ENCODE results near the gene ARHGEF1.
A peak's percentile ranks its signal among the peaks of the same experiment; 100 is the strongest.

The ARHGEF1 gene, protein sequence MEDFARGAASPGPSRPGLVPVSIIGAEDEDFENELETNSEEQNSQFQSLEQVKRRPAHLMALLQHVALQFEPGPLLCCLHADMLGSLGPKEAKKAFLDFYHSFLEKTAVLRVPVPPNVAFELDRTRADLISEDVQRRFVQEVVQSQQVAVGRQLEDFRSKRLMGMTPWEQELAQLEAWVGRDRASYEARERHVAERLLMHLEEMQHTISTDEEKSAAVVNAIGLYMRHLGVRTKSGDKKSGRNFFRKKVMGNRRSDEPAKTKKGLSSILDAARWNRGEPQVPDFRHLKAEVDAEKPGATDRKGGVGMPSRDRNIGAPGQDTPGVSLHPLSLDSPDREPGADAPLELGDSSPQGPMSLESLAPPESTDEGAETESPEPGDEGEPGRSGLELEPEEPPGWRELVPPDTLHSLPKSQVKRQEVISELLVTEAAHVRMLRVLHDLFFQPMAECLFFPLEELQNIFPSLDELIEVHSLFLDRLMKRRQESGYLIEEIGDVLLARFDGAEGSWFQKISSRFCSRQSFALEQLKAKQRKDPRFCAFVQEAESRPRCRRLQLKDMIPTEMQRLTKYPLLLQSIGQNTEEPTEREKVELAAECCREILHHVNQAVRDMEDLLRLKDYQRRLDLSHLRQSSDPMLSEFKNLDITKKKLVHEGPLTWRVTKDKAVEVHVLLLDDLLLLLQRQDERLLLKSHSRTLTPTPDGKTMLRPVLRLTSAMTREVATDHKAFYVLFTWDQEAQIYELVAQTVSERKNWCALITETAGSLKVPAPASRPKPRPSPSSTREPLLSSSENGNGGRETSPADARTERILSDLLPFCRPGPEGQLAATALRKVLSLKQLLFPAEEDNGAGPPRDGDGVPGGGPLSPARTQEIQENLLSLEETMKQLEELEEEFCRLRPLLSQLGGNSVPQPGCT

DNA sequence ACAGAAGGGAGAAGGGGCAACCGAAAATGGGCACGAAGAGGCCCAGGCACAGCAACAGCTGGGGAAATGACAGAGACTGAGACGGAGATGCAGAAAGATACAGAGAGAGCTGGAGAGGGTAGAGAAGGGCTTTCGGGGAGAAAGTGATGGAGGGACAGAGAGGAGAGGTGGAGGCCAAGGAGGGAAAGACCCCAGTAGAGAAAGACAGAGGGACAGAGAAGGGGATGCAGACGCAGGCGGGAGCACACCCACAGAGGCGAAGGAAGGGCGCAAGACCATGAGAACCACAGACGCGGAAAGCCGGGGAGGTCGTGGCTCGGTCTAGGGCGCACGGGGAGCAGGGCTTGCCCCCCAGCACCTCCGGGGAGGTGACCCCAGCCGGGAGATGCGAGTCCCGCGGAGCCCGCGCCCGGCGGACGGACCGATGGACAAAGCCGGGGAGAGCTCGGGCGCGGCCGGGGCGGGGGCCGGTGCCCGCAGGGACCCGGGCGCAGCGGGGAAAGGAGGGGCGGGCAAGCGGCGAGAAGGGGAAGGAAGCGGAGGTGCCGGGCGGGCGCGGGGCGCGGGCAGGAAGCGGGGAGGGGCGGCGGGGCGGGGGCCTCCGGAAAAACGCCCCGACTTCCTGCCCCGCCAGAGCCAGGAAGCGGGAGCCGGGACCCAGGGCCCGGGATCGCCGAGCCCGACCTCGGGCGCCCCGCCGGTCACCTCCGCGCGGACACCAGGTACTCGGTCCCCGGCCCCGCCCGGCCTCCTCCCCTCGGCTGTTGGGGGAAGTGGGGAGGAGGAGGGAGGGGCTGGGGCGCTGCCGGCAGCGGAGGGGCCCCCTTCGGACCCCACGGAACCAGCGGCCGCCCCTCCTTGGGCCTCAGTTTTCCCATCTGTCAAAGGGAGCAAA lies at the start of gene ARHGEF1:
Gene ARHGEF1 (plus strand): TSS at position 617 of the 895 bp plus-strand sequence. CDS start 4,899 bp downstream, outside the sequence.
- no peak for DNase-seq (ENCODE audit: low spot score)

DNA sequence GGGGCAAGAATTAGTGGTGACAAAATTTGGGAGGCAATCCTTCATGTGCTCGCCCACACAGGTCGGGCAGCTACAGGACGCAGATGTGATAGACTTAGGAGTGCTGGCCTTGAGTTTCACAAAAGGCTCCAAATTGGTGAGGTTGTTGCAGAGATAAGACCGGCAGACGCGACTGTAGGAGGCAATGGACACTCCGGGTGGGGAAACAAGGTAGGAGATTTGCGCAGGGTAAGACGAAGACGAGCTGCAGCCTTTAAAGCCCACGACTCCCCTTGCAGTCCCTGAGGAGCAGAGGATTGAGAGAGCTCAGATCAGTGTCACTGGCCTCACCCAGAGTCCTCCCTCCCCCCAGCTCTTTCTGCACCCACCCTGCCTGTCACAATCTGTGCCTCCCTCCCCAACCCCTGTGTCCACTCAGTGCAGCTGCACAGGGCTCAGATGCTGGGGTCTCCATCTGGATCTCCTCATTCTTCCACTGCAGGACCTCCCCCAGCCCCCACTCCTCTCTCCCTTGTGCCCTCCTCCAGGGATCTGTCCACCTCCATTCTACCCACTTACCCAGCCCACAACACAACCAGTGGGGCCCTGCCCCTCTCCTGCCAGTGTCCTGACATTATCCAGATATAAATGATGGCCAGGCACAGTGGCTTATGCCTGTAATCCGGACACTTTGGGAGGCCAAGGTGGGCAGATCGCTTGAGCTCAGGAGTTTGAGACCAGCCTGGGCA lies 44.8 kb upstream of the ARHGEF1 start:
- DNase-seq (ENCODE audit: low spot score): no peak

DNA sequence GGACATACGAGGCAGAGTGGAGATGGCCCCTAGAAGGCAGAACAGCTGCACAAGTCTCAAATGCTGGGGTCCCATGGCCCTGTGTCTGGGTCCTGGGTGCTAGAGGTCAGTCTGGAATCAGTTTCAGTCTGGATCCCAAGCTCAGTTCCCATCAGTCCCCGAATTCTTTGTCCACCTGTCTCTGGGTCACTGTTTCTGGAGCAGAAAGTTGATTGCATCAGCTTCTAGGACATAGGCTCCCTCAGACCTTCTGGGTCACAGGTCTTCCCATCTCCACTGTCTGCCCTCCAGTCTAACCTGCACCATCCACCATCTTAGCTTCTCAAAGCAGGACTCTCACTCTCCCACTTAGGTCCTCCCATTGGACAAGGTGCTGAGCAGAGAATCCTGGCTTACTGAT lies 43.8 kb upstream of the ARHGEF1 start:
- DNase-seq (ENCODE audit: low spot score): no peak

DNA sequence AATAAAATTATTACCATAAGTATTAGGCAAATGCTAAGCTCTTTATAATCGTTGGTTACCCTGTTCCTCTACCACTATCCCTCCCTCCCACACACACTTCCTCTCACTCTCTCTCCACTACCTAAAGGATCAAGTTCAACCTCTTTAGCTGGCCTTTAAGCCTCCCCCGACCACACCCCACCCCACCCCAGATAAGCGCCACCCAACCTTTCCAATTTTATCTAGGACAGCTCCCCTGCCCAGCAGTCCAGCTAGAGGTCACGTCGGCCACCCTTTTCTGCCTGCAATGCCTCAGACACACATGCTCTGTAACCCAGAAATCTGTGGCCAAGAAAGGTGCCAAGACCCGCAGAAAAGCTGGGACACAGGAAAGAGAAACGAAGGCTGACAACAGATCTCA lies 39.6 kb upstream of the ARHGEF1 start:
- DNase-seq (ENCODE audit: low spot score): no peak

DNA sequence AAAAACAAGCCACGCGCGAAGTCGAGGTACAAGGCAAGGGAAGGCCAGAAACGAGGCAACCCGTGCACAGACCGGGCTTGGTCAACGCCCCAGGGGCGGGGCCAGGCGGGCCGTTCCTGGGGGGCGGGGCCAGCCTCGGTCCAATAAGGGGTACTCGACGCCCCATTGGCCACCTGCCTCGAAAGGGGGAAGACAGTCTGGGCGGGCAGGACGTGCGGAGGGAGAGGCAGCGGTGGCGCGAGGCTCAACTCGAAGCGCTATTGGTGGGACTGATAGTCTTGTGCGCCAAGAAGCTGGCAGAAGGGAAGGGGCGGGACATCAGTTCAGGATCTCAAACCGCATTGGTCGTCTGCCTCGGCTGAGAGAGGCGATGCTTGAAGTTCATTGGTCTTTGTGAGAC lies 38.4 kb upstream of the ARHGEF1 start, which contains the start of gene LYPD4:
Gene LYPD4 (minus strand): TSS at position 83 of the 400 bp plus-strand sequence. CDS start 5,398 bp downstream, outside the sequence.
- DNase-seq (ENCODE audit: low spot score): no peak

DNA sequence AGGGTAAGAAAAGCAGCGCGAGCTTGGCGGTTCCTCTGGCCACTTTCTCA lies 38.2 kb upstream of the ARHGEF1 start, which contains the start of gene DMRTC2:
Gene DMRTC2 (plus strand): TSS at position 42 of the 50 bp plus-strand sequence. CDS start 2,387 bp downstream, outside the sequence.
- no peak for DNase-seq (ENCODE audit: low spot score)

DNA sequence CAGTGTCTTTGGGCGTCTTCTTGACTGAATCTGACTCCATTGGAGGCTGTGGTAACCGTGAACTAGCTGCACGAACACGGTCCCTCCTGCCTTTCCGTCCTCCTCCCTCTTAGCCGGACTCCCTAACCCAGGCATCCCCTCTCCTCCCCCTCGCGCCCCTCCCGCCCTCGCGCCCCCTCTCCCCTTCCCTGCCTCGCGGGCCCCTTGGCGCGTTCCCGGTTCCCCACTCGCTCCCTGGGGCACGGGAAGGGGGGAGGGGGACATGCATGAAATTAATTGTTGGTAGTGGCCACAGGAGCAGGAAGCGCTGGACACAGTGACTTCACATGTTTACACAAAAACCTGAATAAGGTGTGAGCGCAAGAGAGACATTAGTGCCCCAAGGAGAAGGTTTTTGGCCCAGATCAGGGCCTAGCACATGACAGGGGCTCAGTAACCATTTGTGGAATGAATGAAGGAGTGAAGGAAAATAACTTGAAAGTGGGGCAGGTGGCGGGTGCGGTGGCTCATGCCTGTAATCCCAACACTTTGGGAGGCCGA lies 37.9 kb upstream of the ARHGEF1 start:
- DNase-seq (ENCODE audit: low spot score): no peak

DNA sequence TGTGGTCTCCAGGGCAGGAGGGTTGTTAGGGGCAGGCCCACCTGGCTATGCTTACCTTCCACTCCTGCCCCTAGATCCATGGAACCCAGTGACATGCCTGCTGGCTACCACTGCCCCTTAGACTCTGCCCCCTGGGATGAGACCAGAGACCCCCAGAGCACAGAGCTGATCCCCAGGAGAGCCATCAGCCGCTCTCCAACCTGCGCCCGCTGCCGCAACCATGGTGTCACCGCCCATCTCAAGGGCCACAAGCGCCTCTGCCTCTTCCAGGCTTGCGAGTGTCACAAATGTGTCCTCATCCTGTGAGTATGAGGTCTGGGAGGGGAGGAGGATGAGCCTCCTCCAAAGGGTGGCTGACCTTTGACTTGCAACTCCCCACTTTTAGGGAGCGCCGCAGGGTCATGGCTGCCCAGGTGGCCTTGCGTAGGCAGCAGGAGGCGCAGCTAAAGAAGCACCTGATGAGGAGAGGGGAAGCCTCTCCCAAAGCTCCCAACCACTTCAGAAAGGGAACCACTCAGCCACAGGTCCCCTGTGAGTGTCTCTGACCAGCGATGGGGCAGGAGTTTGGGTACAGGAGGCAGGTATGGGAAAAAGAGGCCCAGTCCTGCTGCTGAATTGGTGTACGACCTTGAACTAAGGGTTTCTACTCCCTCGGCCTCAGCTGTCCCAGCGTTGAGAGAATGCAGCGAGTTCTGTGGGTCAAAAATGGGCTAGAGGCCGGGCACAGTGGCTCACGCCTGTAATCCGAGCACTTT lies 35.5 kb upstream of the ARHGEF1 start:
- DNase-seq (ENCODE audit: low spot score): no peak

DNA sequence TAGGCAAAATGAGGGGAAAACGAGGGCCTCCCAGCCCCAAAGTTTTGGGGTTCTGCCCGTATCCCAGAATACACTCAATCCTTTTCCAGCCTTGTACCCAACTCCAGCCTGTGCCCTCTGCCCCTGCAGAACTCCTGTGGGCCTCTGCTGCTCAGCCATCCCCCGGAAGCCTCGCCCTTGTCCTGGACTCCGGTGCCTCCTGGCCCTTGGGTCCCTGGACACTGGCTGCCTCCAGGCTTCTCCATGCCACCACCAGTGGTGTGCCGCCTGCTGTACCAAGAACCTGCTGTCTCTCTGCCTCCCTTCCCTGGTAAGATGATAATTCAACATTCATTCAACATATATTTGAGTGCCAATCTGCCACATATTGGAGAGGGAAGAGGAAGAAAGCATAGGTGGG lies 34.3 kb upstream of the ARHGEF1 start:
- DNase-seq (ENCODE audit: low spot score): no peak

DNA sequence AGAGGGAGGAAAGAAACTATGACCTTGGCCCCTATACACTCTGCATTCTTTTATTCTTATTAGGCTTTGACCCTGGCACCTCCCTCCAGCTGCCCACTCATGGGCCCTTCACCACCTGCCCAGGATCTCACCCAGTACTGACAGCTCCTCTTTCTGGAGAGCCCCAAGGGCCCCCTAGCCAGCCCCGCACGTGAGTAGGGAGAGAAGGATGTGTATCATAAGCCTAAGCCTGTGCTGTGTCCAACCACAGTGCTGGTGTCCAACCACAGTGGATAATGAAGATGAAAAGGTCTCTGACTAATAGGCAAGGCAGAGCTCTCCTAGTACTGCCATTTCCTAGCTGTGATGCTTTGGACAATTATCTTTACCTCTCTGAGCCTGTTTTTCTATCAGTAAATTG lies 33.9 kb upstream of the ARHGEF1 start:
- no peak for DNase-seq (ENCODE audit: low spot score)

DNA sequence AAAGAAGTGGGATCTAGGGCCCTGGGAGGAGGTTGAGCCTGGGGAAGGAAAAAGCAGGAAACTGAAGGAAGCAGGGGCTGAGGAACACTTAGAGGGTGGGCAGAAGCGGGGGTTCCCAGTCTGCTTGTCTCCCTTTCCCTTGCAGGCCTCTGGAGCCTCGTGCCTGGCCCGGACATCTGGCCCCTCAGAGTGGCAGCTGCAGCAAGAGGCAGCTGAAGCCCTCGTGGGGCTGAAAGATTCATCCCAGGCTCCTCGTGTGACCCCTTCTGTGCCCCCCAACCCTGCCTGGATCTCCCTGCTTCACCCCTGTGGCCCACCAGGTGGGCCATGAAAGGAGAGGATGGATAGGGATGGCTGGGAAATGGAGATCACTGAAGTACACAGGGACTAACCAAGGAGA lies 32.6 kb upstream of the ARHGEF1 start:
- no peak for DNase-seq (ENCODE audit: low spot score)

DNA sequence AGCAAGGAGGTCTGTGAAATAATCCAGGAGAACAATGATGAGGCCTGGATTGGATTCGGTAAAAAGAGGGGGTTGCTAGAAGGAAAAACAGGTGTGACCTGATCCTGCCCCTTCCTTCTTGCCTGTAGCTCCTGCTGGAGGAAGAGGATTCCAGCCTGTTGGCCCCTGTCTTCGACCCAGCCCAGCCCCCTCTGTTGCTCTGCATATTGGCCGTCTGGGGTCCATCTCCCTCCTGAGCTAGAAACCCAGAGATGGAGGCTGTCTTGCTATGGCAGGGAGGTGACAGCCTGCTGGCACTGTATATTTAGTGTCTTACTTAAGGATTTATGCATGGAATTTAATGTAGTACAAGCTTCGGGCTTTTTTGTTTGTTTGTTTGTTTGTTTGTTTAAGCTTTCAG lies 31.5 kb upstream of the ARHGEF1 start:
- DNase-seq (ENCODE audit: low spot score): no peak

DNA sequence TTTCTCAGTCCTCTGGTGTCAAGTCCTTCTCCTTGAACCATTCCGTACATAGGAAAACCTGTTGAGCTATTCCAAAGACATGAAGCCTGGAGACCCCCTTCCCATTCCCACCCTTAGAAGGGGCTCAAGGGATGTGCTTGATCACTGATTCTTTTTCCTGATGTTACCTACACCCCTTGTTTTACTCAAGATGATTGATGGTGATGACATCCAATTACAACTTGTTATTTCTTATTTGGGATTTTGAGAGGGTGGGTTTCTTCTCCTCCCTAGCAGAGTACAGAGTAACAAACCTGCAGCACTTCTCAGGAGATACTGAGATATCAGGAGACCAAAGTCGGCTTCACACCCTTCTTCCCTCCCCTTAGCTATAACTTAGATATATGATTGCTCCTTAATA lies 29.6 kb upstream of the ARHGEF1 start:
- DNase-seq (ENCODE audit: low spot score): no peak

DNA sequence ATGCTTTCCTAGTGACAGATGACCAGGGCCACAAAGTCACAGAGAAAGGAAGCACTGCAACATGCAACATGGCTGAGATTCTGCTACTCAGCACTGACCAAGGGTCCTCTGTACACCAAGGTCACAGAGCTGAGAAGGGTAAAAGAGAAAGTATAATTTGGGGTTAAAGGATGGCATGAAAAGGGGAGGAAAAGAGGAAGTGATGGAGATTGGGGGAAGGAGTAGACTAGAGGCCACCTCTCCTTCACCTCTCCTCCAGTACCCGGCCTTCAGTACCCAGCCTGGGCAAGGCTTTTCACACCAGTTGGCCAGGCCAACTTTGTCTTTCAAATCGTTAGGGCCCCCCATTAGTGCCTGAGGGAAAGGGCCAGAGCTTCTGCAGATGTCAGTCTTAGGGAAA lies 29.2 kb upstream of the ARHGEF1 start:
- no peak for DNase-seq (ENCODE audit: low spot score)

DNA sequence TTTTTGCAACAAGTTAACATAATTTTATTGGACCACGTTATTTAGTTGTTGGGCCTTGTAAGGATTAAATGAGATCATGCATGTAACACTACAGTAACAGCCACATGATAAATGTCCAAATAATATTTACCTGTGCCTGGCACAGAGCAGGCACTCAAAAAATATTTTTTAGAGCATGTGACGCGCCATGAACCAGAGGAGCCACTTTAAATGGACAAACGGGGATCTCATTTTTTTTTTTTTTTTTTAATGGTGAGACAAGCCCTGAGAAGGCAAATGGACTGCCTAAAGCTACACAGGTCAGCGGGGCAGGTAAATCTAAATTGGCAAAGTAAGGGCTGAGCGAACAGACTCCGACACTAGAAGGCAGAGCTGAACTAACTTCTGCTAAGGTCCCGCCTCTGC lies 23.8 kb upstream of the ARHGEF1 start:
- no peak for DNase-seq (ENCODE audit: low spot score)

DNA sequence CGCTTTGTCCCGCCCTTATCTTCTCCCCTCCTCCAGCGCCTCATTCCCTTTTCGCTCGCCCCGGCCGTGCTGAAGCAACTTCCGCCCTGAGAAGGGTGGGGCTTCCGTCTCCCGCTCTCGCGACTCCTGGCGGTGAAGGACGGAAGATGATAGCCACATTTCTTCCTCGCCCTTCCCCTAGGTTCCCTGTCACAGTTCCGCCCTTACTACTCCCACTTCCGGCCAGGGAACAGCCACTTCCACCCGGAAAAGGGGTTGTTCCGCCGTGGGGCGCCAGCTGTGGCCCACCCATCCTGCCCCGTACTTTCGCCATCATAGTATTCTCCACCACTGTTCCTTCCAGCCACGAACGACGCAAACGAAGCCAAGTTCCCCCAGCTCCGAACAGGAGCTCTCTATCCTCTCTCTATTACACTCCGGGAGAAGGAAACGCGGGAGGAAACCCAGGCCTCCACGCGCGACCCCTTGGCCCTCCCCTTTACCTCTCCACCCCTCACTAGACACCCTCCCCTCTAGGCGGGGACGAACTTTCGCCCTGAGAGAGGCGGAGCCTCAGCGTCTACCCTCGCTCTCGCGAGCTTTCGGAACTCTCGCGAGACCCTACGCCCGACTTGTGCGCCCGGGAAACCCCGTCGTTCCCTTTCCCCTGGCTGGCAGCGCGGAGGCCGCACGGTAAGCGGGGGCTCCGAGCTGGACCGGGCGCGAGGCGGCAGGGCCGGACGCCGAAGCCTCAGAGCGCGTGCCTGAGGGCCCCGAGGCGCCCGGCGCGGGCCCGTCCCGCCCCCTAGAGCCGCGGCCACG lies 23.2 kb upstream of the ARHGEF1 start, which contains the start of gene RPS19:
Gene RPS19 (plus strand): TSS at position 638 of the 801 bp plus-strand sequence. CDS start 520 bp downstream, outside the sequence.
- DNase-seq (ENCODE audit: low spot score): peak; percentile 99

DNA sequence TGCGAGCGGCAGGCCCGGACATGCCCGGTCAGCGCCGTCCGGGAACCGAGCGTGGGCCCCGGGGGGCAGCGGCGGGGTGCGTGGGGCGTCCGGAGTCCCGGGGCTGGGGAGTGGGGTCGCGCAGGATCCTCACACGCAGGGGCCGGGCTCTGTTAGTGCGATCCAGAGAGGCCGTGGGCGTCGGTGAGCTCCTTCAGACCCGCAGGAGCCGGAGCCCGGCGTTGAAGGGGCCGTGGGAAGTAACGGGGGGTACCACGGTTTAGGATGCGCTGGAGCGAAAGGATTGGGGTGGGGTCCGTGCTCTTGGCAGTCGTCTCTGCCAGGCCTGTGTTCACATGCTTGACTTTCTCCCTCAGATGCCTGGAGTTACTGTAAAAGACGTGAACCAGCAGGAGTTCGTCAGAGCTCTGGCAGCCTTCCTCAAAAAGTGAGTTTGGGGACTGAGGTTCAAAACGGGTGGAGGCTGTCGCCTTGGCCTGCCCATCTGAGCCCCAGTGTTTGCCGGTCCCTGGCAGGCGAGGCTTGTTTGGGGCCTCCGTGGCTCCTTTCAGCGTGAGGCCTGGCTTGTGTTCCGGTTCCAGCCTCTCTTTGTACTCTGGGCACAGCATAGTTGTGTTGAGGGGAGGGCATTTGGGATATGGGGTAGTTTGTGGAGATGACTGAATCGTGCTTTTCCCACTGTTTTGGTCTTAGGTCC lies 22.4 kb upstream of the ARHGEF1 start:
- no peak for DNase-seq (ENCODE audit: low spot score)

DNA sequence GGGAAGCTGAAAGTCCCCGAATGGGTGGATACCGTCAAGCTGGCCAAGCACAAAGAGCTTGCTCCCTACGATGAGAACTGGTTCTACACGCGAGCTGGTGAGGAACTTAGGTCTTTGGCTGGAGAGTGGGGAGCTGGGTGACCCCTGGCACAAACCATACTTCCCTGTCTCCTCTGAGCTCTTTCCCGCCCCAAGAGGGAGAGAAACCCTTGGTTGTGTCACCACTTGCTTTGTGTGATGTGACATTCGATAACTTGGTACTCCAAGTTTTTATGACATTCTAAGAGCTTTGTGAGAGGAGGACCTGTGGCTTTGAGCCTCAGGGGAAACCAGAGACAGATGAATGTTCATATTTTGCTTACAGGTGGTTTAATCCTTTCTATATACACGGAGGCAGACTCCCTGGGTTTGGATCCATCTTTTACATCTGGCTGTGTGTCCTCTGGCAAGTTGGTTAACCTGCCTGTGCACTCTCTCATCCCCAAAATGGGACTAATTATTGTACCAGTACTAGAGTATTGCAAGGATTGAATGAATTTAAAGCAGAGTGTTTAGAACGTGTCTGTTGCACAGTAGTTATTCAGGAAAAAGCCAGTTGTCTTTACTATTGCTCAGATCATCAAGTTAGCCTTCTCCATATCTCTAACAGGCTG lies 21.7 kb upstream of the ARHGEF1 start:
- DNase-seq (ENCODE audit: low spot score): no peak

DNA sequence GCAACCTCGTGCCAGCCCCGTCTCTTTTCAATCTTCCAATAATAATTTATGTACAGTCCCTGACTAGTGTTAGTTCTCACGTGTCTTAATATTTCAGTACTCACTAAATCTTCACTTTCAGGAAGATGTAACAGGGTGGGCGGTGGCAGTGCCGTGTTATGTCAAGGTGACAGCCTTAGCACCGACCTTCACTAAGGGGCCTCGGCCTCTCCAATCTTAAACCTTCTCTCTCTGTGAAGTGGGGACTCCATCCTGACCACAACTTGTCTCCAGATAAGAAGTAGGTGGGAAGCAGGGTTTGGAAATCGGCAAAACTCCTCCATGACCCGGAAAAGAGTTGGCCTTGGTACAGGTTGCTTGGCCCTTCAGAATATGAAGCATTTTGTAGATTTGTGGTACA lies 21.1 kb upstream of the ARHGEF1 start:
- no peak for DNase-seq (ENCODE audit: low spot score)
